ENCODE data around the gene CTDP1.
"Not testable (repeated sequence)": the region's sequence is repeated elsewhere in the genome, so short reads cannot be mapped to it uniquely, and the experiment has no call there.

The CTDP1 gene

DNA sequence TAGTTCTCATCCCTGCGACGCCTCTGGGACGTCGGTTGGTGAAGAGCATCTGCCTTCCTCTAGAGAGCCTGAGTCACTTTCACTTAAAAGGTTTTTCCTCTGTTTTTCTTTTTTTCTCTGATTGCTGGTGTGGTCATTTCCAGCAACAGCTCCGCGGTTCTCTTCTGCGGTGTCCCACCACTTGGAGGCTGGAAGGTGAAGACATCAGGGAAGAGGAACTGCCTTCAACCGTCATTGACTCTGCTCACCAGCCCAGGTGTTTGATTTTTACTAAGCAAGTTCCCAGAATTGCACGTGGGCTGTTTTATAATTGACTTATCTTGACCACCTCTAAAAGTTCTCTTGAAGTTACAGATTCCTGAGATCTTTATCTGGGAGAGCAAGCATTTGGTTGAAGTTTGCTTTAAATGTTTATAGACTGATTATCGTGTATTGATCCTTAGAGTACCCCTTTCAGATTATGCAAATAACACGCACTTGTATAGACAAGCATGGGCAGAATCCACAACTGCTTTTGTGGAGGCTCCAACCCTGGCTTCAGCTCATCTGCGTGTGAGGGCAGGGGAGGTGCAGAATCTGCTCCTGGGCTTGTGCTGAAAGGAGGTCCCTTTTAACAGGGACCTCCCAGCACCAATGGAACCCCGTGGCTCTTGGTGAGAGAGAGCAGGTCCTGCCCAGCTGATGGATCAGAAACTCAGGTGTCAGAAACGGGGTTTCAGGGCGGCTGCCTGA is 3.5 kb downstream of the CTDP1 start:
- no peak for DNase-seq (ENCODE audit: low read depth)

DNA sequence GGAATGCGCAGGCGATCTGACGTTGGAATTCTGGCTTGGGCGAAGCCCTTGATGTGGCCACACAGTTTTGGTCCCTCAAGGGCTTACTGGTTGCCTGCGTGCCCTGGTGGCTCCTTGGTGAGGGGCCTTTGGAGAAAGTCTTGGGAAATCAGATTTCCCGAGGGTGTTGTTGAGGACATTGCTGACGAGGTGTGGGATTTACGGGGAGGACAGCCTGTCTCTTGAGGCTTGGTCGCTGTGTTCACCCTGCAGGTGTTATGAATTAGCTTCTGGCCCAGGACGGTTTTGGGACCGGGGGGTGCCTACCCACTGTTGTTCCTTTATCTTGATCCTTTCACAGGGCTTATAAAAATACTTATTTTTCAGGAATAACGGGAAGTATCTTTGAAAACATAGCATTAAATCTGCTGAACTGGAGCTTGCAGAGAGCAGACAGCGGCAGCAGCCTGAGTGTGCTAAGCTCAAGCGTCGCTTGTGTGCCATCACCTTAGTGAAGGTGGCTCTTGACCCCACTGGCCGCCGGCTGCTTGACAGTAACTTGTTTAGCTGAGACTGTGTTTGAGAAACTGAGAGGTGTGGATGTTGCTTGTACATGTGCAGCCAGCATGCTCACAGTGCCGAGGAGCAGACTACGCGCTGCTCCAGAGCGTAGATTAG is 4.2 kb downstream of the CTDP1 start:
- DNase-seq (ENCODE audit: low read depth) = no peak

DNA sequence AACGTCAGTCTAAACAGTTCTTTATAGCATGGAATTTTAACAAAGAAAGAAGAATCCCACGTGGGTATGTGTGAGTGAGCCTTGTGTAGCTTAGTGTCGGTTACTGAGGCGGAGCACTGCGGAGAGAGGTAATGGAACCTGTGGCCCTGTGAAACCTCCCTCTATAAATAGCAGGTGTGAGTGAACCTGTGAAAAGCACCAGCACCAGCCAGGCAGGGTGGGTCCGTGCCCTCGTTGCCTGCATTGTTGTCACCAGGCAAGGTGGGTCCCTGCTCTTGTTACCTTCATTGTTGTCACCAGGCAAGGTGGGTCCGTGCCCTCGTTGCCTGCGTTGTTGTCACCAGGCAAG is 4.7 kb downstream of the CTDP1 start:
- no peak for DNase-seq (ENCODE audit: low read depth)

DNA sequence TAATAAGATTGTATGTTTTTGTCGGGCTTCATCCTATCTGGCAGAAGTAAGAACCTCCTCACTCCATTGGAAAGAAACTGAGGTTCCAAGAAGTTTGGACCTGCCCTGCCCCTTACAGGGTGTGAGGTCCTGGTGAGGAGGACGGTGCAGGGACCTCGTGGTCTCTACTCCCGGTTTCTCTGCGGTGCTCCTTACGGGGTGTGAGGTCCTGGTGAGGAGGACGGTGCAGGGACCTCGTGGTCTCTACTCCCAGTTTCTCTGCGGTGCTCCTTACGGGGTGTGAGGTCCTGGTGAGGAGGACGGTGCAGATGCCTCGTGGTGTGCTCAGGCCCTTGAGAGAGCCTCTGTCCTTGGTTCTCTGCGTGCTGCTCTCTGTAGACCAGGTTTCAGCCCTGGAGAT is 5.2 kb downstream of the CTDP1 start:
- DNase-seq (ENCODE audit: low read depth) = no peak

DNA sequence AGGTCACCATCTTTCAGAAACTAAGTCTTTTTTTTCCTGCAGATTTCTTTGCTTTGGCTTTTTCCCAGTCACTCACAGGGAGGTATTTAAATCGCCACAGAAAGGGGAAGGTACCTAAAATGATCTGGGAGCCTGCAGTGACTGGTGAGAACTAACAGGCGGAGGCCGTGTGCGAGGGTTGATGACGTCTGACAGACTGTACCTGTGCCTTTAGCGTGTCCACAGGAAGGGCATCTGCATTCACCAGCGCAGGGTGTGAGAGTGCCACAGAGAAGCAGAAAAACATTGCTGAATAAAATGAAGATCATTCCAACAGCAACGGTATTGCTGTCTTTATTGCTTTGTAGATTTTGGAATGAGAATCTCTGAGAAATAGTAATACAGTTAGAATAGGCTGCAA is 5.7 kb downstream of the CTDP1 start:
- DNase-seq (ENCODE audit: low read depth) = no peak

DNA sequence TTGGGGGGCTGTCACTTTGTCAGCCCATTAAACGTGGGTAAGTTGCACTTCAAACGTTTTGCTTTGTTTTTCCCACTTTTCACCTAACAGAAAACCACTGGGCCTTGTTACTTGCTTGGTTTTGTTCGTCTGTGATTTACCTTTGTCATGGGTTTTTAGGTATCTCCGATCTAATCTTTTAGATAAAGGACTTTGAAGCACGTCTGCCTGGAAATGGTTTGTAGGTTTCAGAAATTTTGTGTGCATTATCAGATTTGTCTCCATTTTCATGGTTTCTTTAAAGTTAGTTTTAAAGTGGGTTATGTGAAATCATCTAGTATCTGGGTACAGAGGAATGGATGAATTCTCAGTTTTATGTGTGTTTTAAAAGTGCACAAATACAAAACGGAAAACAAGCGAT is 6.4 kb downstream of the CTDP1 start:
- no peak for DNase-seq (ENCODE audit: low read depth)

DNA sequence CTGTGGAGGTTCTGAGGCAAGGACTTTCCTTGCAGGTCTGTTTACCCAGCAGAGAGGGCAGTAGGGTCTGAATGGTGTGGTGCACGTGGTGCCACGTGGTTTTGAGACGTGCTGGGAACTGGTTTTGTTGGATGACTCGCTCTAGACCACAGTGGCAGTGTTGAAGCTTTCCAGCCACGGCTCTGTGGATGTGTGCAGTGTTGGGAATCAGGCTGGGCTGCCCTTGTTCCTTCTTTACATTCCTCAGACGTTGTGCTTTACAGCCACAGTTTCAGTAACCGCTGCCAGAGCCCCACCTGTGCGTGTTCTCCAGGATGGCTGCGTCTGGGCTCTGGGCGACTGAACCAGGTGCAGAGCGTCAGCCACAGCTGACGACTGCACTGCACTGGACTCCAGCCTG is 8.2 kb downstream of the CTDP1 start:
- peak; percentile 48 for DNase-seq (ENCODE audit: low read depth)

DNA sequence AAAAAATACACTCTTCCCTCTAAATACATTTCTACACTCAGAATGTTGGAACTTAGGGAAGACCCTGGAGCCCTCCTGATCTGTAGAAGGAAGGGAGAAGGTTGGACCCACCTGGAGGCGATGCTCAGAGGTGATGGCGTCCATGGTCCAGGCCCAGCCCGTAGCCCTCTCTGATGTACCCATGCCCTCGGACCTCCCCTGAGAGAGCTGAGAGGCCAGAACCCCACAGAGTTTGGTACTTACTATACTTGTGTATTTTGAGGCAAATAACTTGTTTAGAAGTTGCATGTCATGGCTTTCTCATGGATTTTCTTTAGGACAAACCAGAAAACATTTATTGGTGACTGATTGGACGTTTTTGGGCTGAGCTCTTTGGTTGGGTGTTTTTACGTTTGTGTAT is 10.5 kb downstream of the CTDP1 start:
- no peak for DNase-seq (ENCODE audit: low read depth)

DNA sequence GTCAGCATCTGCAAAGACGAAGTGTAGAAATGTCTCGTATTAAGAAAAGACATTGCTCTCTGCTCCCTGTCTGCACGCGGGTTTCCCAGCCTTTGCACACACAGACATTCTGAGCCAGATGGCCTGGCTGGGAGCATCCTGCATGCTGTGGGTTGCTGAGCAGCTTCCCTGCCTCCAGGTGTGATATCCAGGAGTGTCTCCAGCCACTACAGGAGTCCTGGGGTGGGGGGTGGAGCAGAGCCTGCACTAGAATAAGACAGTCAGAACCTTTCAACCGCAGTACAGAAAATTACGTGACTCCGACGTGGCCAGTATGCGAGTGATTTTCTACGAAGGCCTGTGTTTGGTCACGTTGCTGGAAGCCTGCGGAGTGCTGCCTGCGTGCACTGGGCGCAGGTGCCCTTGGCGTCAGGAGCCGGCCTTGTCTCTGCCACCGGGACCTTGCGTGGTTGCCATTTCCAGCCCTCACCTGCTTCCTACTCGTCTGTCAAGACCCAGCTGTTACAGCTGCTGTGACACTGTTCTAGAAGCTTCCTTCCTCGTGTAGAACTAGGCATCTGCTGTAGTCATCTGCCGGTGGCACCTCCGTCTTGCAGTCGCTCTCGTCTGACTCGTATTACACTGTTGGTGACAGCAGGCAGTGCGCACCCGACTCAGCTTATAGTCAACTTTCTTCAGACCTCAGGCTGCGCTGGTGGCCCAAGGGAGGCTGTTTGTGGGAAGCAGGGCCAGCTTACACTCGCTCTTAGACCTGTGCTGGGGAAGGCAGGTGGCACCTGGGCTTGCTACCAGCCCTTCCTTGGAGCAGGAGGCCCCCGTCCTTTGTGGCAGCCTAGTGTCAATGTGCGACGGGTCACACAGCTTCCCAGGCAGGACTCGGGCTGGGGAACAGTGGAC is 11.2 kb downstream of the CTDP1 start:
- no peak for DNase-seq (ENCODE audit: low read depth)

DNA sequence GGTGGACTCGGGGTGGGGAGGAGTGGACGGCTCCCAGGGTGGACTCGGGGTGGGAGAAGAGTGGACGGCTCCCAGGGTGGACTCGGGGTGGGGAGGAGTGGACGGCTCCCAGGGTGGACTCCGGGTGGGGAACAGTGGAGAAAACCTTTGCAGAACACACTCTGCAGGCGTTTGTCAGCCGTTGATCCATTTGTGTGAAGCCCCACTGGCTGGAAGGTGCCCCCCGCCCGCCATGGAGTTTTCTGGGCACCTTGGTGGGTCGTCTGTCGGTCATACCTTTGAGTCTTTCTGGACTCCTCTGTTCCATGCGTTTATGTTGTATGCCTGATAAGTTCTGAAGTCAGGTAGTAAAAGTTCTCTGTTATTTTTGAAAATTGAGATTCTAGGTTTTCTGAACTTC is 12.5 kb downstream of the CTDP1 start:
- no peak for DNase-seq (ENCODE audit: low read depth)

DNA sequence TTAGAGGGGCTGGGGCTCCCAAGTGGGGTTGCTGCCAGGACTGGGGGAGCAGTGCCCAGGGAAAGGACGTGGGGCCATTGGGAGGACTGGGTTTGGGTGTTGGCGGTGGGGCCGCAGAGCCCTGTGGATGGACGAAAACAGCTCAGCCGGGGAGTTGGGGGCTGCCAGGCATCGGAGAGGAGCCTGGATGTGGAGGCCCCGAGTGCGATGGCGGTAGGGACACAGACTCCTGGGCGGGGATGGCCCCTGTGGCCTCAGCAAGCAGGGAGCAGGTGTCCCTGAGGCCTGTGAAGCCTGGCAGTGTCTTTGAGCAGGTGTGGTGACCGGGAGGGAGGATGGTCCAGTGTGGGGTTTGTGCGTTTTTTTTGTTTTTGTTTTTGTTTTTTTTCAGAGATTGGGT is 13.3 kb downstream of the CTDP1 start:
- DNase-seq (ENCODE audit: low read depth) = no peak

DNA sequence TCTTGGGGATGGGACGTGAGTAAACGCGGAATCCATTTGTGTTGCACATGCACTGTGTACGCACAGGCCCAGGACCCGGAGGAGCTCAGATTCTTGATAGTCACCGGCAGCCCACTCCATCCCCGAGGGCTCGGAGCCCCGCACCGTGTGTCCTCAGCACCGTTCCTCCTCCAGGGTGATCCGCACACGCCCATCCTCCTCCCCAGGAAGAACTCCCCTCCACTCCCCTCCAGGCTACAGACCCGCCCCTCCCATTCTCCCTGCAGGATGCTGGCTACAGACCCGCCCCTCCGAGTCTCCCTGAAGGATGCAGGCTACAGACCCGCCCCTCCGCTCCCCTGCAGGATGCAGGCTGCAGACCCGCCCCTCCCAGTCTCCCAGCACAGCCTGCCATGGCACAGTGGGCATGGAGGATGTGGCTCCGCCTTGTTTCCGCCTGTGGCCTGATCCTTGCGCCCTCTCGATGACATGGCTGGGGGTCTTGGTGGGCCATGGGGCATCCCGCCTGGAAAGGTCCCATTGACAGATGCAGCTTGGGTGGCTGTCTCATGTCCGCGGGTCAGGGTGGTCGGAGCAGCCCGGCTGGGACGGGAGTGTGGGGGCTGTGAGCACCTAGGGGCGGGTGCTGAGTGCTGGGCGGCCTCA is 14.1 kb downstream of the CTDP1 start:
- DNase-seq (ENCODE audit: low read depth) = no peak

DNA sequence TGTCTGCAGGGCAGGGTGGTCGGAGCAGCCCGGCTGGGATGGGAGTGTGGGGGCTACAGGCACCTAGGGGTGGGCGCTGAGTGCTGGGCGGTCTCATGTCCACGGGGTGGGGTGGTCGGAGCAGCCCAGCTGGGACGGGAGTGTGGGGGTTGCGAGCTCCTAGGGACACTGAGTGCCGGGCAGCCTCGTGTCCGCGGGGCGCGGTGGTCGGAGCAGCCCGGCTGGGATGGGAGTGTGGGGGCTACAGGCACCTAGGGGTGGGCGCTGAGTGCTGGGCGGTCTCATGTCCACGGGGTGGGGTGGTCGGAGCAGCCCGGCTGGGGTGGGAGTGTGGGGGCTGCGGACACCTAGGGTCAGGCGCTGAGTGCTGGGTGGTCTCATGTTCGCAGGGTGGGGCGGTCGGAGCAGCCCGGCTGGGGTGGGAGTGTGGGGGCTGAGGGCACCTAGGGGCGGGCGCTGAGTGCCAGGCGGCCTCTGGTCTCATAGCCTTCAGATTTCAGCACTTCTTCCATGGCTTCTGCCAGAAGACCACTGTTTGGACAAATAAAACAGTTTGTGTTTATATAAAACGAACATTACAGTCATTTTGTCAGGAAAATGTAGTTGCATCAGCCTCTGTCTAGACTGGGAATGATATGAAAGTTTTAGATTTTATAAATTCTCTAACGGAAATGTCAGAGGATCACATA is 14.7 kb downstream of the CTDP1 start:
- not testable (repeated sequence) for DNase-seq (ENCODE audit: low read depth)

DNA sequence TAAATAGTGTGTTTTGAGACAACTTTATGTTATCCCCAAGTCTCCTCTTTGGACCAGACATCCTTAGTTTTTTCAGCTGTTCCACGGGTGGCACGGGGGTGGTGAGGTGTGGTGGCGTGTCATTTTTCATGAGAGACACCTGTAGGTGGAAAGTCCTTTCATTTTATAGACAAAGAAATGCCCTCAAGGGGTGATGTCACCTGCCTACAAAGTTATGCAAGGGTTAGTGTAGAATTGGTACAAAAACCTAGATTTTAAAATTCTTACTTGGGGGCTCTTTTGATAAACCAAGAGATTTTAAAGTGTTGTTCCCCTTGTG is 15.3 kb downstream of the CTDP1 start:
- DNase-seq (ENCODE audit: low read depth) = no peak

DNA sequence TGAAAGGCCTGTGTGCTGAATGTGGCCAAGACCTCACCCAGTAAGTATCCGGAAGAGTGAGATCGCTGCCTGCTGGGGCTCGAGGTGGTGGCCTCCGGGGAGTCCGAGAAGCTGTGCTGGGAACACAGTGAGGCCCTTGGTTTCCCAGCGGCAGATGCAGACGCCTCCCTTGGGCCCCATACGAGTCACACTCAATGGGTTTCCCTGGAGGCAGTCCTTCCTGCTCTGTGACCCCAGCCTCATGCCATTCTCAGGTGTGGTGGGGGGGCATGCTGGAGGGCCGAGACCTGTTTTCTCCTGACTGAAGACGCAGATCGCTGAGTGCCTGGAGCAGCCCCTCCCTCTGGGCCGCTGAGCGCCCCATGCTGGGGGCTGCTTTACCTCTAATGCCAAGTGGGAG is 15.7 kb downstream of the CTDP1 start:
- DNase-seq (ENCODE audit: low read depth) = no peak

DNA sequence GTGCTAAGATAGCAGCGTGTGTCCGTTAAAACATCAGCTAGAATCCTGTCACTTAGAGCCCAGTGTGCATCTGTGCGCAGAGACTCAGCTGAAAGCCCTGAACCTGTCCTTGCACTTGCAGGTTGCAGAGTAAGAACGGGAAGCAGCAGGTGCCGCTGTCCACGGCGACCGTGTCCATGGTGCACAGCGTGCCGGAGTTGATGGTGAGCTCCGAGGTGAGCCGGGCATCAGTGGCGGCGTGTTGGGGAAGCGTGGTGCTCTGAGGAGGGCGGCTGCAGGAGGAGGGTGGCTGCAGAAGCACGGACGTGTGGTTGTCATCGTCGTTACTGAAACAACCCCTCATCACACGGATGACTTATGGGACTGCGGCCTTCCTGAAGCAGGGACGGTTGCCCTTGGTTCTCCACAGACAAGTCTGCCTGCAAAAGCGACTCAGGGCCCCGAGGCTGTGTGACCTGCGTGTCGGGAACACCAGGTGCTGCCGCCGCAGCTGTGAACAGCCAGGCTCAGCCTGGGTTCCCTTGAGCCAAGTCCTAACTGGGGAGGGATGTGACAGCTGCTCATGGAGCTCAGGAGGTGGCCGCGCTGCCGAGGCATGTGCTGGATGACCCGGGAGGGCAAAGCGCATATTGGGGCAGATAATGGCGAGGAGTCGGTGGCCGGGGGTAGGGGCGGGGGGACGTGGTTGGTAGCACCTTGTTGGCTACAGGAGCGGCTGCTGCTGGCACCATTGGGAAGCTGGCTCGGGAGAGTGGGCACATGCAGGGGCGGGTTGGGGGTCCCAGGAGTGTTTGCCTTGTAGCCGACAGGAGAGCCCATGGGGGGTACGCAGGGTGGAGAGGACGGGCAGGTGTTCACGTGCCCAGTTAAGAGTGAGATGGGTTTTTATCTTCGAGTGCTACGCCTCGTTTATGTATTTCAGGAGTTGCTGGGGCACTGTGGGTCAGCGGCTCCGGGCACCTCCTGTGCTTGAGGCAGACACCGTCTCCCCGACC is 16.6 kb downstream of the CTDP1 start:
- no peak for DNase-seq (ENCODE audit: low read depth)

DNA sequence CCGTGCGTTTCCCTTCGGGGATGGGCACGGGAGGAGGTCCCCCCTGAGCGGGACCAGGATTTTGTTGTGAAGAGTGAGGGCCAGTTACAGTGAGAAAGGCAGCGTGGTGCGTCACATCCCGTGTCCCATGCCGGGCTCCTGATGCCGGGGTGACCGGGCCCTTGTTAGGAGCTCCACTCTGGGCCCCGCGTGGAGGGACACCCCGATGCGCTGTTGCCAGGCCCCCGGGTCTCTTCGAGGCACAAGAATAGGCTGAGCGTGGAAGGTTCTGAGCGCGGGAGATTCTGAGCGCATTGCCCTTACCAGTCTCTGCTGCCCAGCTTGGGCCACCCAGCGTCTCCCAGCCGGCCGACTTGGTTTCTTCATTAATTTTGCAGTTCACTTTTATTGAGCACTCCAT is 17.6 kb downstream of the CTDP1 start:
- DNase-seq (ENCODE audit: low read depth) = no peak

DNA sequence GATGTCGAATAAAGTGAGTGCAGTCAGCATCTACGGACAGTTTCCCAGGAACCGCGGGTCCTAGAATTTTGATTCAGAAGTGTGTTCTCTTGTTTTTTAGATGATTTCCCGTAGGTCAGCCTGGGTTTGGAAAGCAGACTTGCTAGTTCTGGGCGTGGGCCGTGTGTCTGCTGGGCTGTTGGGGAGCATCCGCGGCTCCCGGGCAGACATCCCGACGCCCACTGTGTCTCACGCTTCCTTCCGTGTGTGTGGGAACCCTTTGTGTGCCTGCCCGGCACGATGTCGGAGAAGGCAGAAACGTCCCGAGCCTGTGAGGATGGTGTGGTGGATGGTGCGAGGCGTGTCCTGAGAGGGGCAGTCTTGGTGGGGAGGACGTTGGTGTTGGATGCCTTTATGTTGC is 18.4 kb downstream of the CTDP1 start:
- DNase-seq (ENCODE audit: low read depth) = no peak

DNA sequence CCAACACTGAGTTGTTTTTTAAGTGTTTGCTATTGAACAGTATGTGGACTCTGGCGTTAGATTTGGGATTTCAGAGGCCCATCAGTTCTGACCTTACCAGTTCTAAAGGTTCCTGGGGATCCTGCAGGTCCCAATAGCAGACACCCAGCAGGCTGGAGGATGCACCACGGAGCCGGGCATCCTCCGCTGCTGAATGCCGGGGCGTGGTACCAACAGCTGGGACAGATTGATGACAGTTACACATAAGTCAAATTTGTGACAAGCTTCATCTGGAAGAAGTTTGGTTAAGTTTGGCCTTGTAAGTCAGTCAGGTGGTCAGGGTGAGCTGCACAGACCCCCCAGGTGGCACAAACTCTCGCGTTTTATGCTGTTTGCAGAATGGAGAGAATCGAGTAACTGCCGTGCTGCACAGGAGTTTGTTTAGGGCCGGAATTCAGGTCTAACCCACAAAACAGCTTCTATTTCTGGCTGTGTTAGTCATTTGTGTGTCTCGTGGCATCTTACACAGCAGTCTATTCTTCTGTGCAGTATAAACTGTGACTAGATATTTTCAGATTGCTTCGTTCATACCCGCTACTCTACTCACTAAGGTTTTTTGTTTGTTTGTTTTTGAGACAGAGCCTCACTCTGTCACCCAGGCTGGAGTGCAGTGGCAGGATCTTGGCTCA is 19.2 kb downstream of the CTDP1 start:
- DNase-seq (ENCODE audit: low read depth) = peak; percentile 40

DNA sequence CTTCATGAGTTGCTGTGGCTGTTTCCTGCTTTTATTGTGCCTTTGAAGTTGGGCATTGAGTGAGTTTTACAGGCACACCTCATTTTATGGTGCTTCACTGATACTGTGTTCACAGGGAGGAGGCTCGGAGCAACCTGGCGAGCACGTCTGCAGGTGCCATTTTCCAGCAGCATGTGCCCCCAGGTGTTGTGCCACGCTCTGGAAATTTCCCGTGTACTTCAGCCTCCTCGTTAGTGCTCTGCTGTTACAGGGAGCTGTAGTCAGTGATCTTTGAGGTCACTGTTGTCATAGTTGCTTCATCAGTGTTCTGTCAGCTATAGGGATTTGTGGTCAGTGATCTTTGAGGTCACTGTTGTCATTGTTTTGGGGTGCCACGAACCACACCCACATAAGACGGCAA is 20.1 kb downstream of the CTDP1 start:
- no peak for DNase-seq (ENCODE audit: low read depth)

Measured in EH (cell line).